GM12878 (cell line): ENCODE data around the gene RPL12. TPM values are rescaled to one million over a fixed set of nuclear protein-coding genes. Genes with fewer than 3 reads are reported as not detected.

ENCODE experiments used
- ATAC-seq: fragments of 200-7000 bp; cut with Tn5 transposase; 3 replicates; pipeline ENCODE4 v1.9.1; 2020; ENCODE audit warnings: mild to moderate bottlenecking, moderate library complexity
- BruUV-seq: library from RNA; stranded (reverse); fragments of 400-500 nt; replicated peaks from 2 replicates; lab custom pipeline; 2021; lab: Mats Ljungman, UMichigan
- CTCF ChIA-PET: fragments of 300-600 bp; sonication (Branson Sonifier 250); formaldehyde crosslinking; extraction: SDS; loops from one replicate; lab custom pipeline; 2021; ENCODE audit warnings: inconsistent platforms; lab: Yijun Ruan, JAX
- POLR2A ChIA-PET: fragments of 350-600 bp; formaldehyde crosslinking; extraction: SDS; loops from one replicate; lab custom pipeline; 2021; ENCODE audit warnings: inconsistent platforms; lab: Charles Lee
- RAD21 ChIA-PET: fragments of 300-600 bp; sonication (Branson Sonifier 250); formaldehyde crosslinking; loops from one replicate; lab custom pipeline; 2023; ENCODE audit warnings: antibody characterized with exemption; ENCODE audit not compliant: unreplicated experiment; lab: Charles Lee
- SMC1A ChIA-PET: fragments of 300-600 bp; sonication (Branson Sonifier 250); formaldehyde crosslinking; loops from one replicate; lab custom pipeline; 2023; ENCODE audit not compliant: unreplicated experiment, uncharacterized antibody; lab: Charles Lee
- DNase-seq: peaks from one replicate; pipeline ENCODE4 v3.0.0-alpha.2; 2011; ENCODE audit warnings: low read depth, low spot score
- FAIRE-seq: peaks from 3 replicates; lab custom pipeline; 2011; peaks lifted over from hg19 to GRCh38; lab: Jason Lieb, UNC
- H2AFZ ChIP-seq: 2 replicates; pipeline ENCODE4 v1.6.0; 2011; ENCODE audit warnings: low read depth, low read length, control low read depth; ENCODE audit not compliant: control insufficient read depth
- H3K27ac ChIP-seq: 2 replicates; pipeline ENCODE4 v1.5.1; 2011; ENCODE audit warnings: control low read depth; ENCODE audit not compliant: control insufficient read depth, insufficient read depth
- H3K27me3 ChIP-seq, 2 experiments: replicated peaks in 1 of 2; 2 replicates each; pipeline versions ENCODE4 v1.6.0 to v1.6.1; 2011; ENCODE audit warnings: low read length in 1 of 2; ENCODE audit not compliant: control insufficient read depth in 2 of 2, insufficient read depth in 2 of 2
- H3K36me3 ChIP-seq, 2 experiments: 2 replicates each; pipeline ENCODE4 v1.5.1; 2011; ENCODE audit warnings: low read length in 1 of 2; ENCODE audit not compliant: control insufficient read depth in 2 of 2, insufficient read depth in 2 of 2
- H3K4me1 ChIP-seq: 2 replicates; pipeline ENCODE4 v1.6.1; 2011; ENCODE audit warnings: mild to moderate bottlenecking, low read length, moderate library complexity, mixed read lengths; ENCODE audit not compliant: control insufficient read depth, insufficient read depth
- H3K4me2 ChIP-seq: 2 replicates; pipeline ENCODE4 v1.6.0; 2011; ENCODE audit warnings: control low read depth; ENCODE audit not compliant: control insufficient read depth, insufficient read depth
- H3K4me3 ChIP-seq: fragments of 200-600 bp; sonication (generic); 2 replicates; pipeline ENCODE4 v1.5.1; 2016
- H3K79me2 ChIP-seq: 2 replicates; pipeline ENCODE4 v1.6.0; 2011; ENCODE audit warnings: low read length; ENCODE audit not compliant: control insufficient read depth, insufficient read depth
- H3K9ac ChIP-seq: 2 replicates; pipeline ENCODE4 v1.8.0; 2011; ENCODE audit warnings: low read length, control low read depth, mixed read lengths; ENCODE audit not compliant: control insufficient read depth, insufficient read depth
- H3K9me3 ChIP-seq: replicated peaks from 3 replicates; pipeline ENCODE4 v1.5.1; 2011; ENCODE audit warnings: mild to moderate bottlenecking, low read length; ENCODE audit not compliant: control insufficient read depth, insufficient read depth
- H4K20me1 ChIP-seq: 2 replicates; pipeline ENCODE4 v1.6.0; 2011; ENCODE audit not compliant: control insufficient read depth, insufficient read depth
- BRCA1 ChIP-seq: IDR thresholded peaks from 2 replicates; pipeline ENCODE4 v1.6.1; 2011; ENCODE audit warnings: low read depth, low read length, improper control_type of control experiment
- POU2F2 ChIP-seq: IDR thresholded peaks from 3 replicates; pipeline ENCODE4 v1.6.1; 2011; ENCODE audit warnings: low read depth, mild to moderate bottlenecking, low read length, borderline replicate concordance
- SMARCA5 ChIP-seq: fragments of 450-650 bp; IDR thresholded peaks from 2 replicates; pipeline ENCODE4 v1.6.1; 2017; ENCODE audit warnings: mild to moderate bottlenecking
- YY1 ChIP-seq: IDR thresholded peaks from 2 replicates; pipeline ENCODE4 v1.6.1; 2011; ENCODE audit warnings: low read depth, mild to moderate bottlenecking, low read length
- ZNF217 ChIP-seq: fragments of 450-650 bp; IDR thresholded peaks from 2 replicates; pipeline ENCODE4 v1.6.1; 2017; ENCODE audit warnings: antibody characterized with exemption, mild to moderate bottlenecking
- WGBS: methylation state at CpG from one replicate; pipeline ENCODE4 v1.1.6; 2016; ENCODE audit warnings: low lambda C conversion rate; ENCODE audit not compliant: insufficient replicate concordance, insufficient coverage; ENCODE audit errors: missing lambda C conversion rate; 5-methylcytosine and 5-hydroxymethylcytosine counted together
- in situ Hi-C: fragments of 300-500 bp; cut with MboI; formaldehyde crosslinking; loops from 9 replicates; pipeline ENCODE4 v1.14.3; 2018; ENCODE audit warnings: mixed read lengths
- intact Hi-C: fragments of 100-400 bp; cut with micrococcal nuclease; formaldehyde crosslinking; loops from one replicate; pipeline ENCODE4 v1.14.2; 2022; ENCODE audit not compliant: unreplicated experiment
- polyA plus RNA-seq, 11 experiments: library from polyadenylated mRNA; depleted of rRNA in 4 of 11; unstranded in 6 of 11; stranded (reverse) in 5 of 11; fragments of >200 nt; fragmentation: Nextera tagmentation in 4 of 11; fragmentation: Illumina TruSeq in 1 of 11; extraction: Ambion mirVana in 4 of 11; extraction: Trizol in 1 of 11; gene quantifications; 1 replicate in 1 of 11; 2 replicates in 10 of 11; pipeline versions ENCODE4 v1.2.1 to v1.2.3, GENCODE V29; 2011 to 2016; ENCODE audit warnings: inconsistent platforms in 2 of 11, missing spikeins in 2 of 11, low read depth in 1 of 11
- total RNA-seq, 4 experiments: library from RNA; depleted of rRNA in 3 of 4; stranded (reverse); fragments of >200 nt in 3 of 4; fragmentation: Illumina TruSeq in 1 of 4; extraction: Trizol in 1 of 4; gene quantifications; 2 replicates each; pipeline versions ENCODE4 v1.2.1 to v1.2.3, GENCODE V29; 2013 to 2021
- TF ChIP-seq, protein P1 (sequence below): fragments of 150-350 bp; IDR thresholded peaks from 2 replicates; pipeline ENCODE4 v1.6.1; 2016; ENCODE audit warnings: low read depth, low read length
- TF ChIP-seq, protein P2 (sequence below): fragments of 450-650 bp; IDR thresholded peaks from 2 replicates; pipeline ENCODE4 v1.6.1; 2017; ENCODE audit warnings: borderline replicate concordance

Gene RPL12
- total and polyA plus RNA-seq, 10 of the 15 experiments (the other 5 are each of a cell fraction or from before 2014, with no cell fraction given) = 961 to 5,544 (median 2,858) TPM

GRCh38 chr9:127491516-127491915 lies 40.3 kb upstream of the RPL12 start:
- no peaks in the 10 kb centered on the region for H3K4me1 ChIP-seq
- H3K27me3 ChIP-seq = no peaks in the 10 kb centered on the region
- no peak overlapping the region for H3K4me3 ChIP-seq
- in situ Hi-C loops (no loop called here), intact Hi-C loops (no loop called here)
- TF ChIP-seq SMARCA5 = no peak
- TF ChIP-seq, protein P1, sequence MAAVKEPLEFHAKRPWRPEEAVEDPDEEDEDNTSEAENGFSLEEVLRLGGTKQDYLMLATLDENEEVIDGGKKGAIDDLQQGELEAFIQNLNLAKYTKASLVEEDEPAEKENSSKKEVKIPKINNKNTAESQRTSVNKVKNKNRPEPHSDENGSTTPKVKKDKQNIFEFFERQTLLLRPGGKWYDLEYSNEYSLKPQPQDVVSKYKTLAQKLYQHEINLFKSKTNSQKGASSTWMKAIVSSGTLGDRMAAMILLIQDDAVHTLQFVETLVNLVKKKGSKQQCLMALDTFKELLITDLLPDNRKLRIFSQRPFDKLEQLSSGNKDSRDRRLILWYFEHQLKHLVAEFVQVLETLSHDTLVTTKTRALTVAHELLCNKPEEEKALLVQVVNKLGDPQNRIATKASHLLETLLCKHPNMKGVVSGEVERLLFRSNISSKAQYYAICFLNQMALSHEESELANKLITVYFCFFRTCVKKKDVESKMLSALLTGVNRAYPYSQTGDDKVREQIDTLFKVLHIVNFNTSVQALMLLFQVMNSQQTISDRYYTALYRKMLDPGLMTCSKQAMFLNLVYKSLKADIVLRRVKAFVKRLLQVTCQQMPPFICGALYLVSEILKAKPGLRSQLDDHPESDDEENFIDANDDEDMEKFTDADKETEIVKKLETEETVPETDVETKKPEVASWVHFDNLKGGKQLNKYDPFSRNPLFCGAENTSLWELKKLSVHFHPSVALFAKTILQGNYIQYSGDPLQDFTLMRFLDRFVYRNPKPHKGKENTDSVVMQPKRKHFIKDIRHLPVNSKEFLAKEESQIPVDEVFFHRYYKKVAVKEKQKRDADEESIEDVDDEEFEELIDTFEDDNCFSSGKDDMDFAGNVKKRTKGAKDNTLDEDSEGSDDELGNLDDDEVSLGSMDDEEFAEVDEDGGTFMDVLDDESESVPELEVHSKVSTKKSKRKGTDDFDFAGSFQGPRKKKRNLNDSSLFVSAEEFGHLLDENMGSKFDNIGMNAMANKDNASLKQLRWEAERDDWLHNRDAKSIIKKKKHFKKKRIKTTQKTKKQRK = no peak
- TF ChIP-seq ZNF217 = no peak
- TF ChIP-seq, protein P2, sequence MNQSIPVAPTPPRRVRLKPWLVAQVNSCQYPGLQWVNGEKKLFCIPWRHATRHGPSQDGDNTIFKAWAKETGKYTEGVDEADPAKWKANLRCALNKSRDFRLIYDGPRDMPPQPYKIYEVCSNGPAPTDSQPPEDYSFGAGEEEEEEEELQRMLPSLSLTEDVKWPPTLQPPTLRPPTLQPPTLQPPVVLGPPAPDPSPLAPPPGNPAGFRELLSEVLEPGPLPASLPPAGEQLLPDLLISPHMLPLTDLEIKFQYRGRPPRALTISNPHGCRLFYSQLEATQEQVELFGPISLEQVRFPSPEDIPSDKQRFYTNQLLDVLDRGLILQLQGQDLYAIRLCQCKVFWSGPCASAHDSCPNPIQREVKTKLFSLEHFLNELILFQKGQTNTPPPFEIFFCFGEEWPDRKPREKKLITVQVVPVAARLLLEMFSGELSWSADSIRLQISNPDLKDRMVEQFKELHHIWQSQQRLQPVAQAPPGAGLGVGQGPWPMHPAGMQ = no peak
- no peak for TF ChIP-seq BRCA1
- no peak for TF ChIP-seq YY1
- TF ChIP-seq POU2F2 = no peak
- no peak overlapping the region for H3K4me2 ChIP-seq
- DNase-seq (no peak), ATAC-seq (no peak), FAIRE-seq (no peak)
- H3K9me3 ChIP-seq = no peaks in the 10 kb centered on the region
- no peaks in the 10 kb centered on the region for H4K20me1 ChIP-seq
- ChIA-PET CTCF (interaction anchor here (0.6 kb wide), 1 partner anchor 19 kb away, joined by 3 read pairs; no protein-coding TSS in a partner anchor), RAD21 (no interaction called here), POLR2A (no interaction called here), SMC1A (no interaction called here)
- no peak overlapping the region for H3K9ac ChIP-seq
- H3K27ac ChIP-seq = no peak overlapping the region
- 94% methylated on average over 10 of the region's 10 CpGs for WGBS
- no peak overlapping the region for H2AFZ ChIP-seq
- H3K79me2 ChIP-seq = no peaks in the 10 kb centered on the region
- peaks cover 2 to 7% of the 10 kb centered on the region in 2 experiments; a peak in 3 of 4 replicates for H3K36me3 ChIP-seq
- no TSS peak for BruUV-seq
